ENCODE measurements around the gene CARD18.
"Not testable (repeated sequence)": the region's sequence is repeated elsewhere in the genome, so short reads cannot be mapped to it uniquely, and the experiment has no call there.

Gene CARD18

DNA sequence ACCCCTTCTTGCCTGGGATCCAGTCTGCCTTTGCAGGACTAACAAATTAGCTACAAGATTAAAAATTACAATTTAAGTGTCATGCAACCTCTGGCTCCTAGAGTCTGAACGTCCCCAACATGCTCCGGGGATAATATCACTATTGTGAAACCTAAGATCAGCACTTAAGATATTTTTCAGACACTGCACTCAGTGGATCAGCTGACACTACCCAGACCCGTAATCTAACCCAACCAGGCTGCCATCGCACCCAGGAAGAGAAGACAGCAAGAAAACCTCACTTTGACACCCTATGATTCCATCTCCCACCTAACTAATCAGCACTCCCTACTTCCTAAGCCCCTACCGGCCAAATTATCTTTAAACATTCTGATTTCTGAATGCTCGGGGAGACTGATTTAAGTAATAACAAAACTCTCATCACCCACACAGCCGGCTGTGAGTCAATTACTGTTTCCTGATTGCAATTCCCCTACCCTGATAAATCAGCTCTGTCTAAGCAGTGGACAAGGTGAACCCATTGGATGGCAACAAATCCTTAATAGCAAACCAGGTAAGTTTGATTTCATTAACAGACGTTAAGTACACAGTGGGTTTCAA lies 32.2 kb downstream of the CARD18 start:
- H3K9me3 ChIP-seq (ENCODE audit: control insufficient read depth, insufficient read depth, low read depth, low read length); POLR2A ChIA-PET; CTCF ChIA-PET; H3K4me1 ChIP-seq (ENCODE audit: control insufficient read depth, insufficient read depth, low read length); H3K4me3 ChIP-seq (ENCODE audit: low read depth, low read length); H3K36me3 ChIP-seq (ENCODE audit: control insufficient read depth in 2 of 2, insufficient read depth in 1 of 2, low read length in 2 of 2); H3K27ac ChIP-seq (ENCODE audit: extremely low read depth, low read depth, low read length): not testable (repeated sequence)

DNA sequence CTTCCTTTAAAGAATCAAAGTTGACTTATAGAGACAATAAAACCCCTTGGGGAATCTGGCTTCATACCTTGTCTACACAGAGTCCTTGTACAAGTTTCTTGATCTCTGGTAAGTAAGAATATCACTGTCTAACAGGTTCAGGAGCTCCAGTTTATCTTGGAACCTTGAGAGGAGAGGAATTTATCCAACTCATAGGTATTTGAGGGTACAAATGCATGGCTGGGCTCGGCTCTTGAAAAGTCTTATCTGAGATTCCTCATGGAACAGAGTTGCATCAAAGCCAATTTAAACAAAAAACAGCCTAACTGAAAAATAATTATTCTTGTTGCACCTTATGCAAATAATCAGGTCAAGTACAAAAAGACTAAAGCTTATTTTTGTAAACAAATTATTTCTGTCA lies 33.4 kb downstream of the CARD18 start:
- POLR2A ChIA-PET: no interaction called here
- Histone ChIP-seq H3K4me1 (ENCODE audit: control insufficient read depth, insufficient read depth, low read length) (no peaks in the 10 kb centered on the region), H3K9me3 (ENCODE audit: control insufficient read depth, insufficient read depth, low read depth, low read length) (no peaks in the 10 kb centered on the region), H3K4me3 (ENCODE audit: low read depth, low read length) (no peak overlapping the region), H3K27ac (ENCODE audit: extremely low read depth, low read depth, low read length) (no peak overlapping the region), H3K36me3 (ENCODE audit: control insufficient read depth in 2 of 2, insufficient read depth in 1 of 2, low read length in 2 of 2) (no peaks in the 10 kb centered on the region)
- CTCF ChIA-PET: no interaction called here
- TF ChIP-seq SETDB1 (IDR thresholded peaks at IDR 0.05; ENCODE audit: insufficient read length, low read length) (peak; percentile 12), ZNF623 (tag by site-specific recombination; IDR thresholded peaks at IDR 0.05) (no peak)

GRCh38 chr11:105104292-105104691 lies 35.3 kb downstream of the CARD18 start:
- ChIA-PET POLR2A (no interaction called here), CTCF (no interaction called here)
- no peak overlapping the region for H3K27ac ChIP-seq (ENCODE audit: extremely low read depth, low read depth, low read length)
- H3K9me3 ChIP-seq (ENCODE audit: control insufficient read depth, insufficient read depth, low read depth, low read length): no peaks in the 10 kb centered on the region
- TF ChIP-seq SCRT2 (tag by site-specific recombination; IDR thresholded peaks at IDR 0.05) (no peak), ZNF157 (tag by site-specific recombination; IDR thresholded peaks at IDR 0.05) (no peak), ZIC2 (tag by site-specific recombination; IDR thresholded peaks at IDR 0.05) (no peak), ZNF501 (tag by site-specific recombination; IDR thresholded peaks at IDR 0.05) (no peak), ZNF596 (tag by site-specific recombination; IDR thresholded peaks at IDR 0.05) (no peak), ZNF214 (tag by site-specific recombination; IDR thresholded peaks at IDR 0.05; ENCODE audit: borderline replicate concordance) (no peak), REPIN1 (tag by site-specific recombination; IDR thresholded peaks at IDR 0.05; ENCODE audit: low read depth) (no peak), ZNF518A (tag by site-specific recombination; conservative IDR thresholded peaks at IDR 0.05; ENCODE audit: low read depth) (no peak), ZNF366 (tag by site-specific recombination; conservative IDR thresholded peaks at IDR 0.05) (no peak)
- H3K36me3 ChIP-seq (ENCODE audit: control insufficient read depth in 2 of 2, insufficient read depth in 1 of 2, low read length in 2 of 2): no peaks in the 10 kb centered on the region
- H3K4me3 ChIP-seq (ENCODE audit: low read depth, low read length): no peak overlapping the region
- H3K4me1 ChIP-seq (ENCODE audit: control insufficient read depth, insufficient read depth, low read length): no peaks in the 10 kb centered on the region

- Histone ChIP-seq H3K9me3 (ENCODE audit: control insufficient read depth, insufficient read depth, low read depth, low read length) (no peaks in the 10 kb centered on the region), H3K4me1 (ENCODE audit: control insufficient read depth, insufficient read depth, low read length) (no peaks in the 10 kb centered on the region), H3K36me3 (ENCODE audit: control insufficient read depth in 2 of 2, insufficient read depth in 1 of 2, low read length in 2 of 2) (no peaks in the 10 kb centered on the region), H3K4me3 (ENCODE audit: low read depth, low read length) (no peak overlapping the region), H3K27ac (ENCODE audit: extremely low read depth, low read depth, low read length) (no peak overlapping the region)
- ChIA-PET CTCF (no interaction called here), POLR2A (no interaction called here)
- TF ChIP-seq ZSCAN16 (tag by site-specific recombination; IDR thresholded peaks at IDR 0.05) (no peak), SP3 (tag by site-specific recombination; IDR thresholded peaks at IDR 0.05) (no peak), TRIM28 (IDR thresholded peaks at IDR 0.05; ENCODE audit: borderline replicate concordance, low read length) (no peak), GFI1B (tag by site-specific recombination; IDR thresholded peaks at IDR 0.05) (no peak), ZSCAN30 (tag by site-specific recombination; IDR thresholded peaks at IDR 0.05) (no peak)
- TF ChIP-seq, protein P1, sequence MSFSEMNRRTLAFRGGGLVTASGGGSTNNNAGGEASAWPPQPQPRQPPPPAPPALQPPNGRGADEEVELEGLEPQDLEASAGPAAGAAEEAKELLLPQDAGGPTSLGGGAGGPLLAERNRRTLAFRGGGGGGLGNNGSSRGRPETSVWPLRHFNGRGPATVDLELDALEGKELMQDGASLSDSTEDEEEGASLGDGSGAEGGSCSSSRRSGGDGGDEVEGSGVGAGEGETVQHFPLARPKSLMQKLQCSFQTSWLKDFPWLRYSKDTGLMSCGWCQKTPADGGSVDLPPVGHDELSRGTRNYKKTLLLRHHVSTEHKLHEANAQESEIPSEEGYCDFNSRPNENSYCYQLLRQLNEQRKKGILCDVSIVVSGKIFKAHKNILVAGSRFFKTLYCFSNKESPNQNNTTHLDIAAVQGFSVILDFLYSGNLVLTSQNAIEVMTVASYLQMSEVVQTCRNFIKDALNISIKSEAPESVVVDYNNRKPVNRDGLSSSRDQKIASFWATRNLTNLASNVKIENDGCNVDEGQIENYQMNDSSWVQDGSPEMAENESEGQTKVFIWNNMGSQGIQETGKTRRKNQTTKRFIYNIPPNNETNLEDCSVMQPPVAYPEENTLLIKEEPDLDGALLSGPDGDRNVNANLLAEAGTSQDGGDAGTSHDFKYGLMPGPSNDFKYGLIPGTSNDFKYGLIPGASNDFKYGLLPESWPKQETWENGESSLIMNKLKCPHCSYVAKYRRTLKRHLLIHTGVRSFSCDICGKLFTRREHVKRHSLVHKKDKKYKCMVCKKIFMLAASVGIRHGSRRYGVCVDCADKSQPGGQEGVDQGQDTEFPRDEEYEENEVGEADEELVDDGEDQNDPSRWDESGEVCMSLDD (tag by site-specific recombination; IDR thresholded peaks at IDR 0.05): no peak
- TF ChIP-seq, protein P2, sequence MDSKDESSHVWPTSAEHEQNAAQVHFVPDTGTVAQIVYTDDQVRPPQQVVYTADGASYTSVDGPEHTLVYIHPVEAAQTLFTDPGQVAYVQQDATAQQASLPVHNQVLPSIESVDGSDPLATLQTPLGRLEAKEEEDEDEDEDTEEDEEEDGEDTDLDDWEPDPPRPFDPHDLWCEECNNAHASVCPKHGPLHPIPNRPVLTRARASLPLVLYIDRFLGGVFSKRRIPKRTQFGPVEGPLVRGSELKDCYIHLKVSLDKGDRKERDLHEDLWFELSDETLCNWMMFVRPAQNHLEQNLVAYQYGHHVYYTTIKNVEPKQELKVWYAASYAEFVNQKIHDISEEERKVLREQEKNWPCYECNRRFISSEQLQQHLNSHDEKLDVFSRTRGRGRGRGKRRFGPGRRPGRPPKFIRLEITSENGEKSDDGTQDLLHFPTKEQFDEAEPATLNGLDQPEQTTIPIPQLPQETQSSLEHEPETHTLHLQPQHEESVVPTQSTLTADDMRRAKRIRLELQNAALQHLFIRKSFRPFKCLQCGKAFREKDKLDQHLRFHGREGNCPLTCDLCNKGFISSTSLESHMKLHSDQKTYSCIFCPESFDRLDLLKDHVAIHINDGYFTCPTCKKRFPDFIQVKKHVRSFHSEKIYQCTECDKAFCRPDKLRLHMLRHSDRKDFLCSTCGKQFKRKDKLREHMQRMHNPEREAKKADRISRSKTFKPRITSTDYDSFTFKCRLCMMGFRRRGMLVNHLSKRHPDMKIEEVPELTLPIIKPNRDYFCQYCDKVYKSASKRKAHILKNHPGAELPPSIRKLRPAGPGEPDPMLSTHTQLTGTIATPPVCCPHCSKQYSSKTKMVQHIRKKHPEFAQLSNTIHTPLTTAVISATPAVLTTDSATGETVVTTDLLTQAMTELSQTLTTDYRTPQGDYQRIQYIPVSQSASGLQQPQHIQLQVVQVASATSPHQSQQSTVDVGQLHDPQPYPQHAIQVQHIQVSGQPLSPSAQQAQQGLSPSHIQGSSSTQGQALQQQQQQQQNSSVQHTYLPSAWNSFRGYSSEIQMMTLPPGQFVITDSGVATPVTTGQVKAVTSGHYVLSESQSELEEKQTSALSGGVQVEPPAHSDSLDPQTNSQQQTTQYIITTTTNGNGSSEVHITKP (tag by site-specific recombination; IDR thresholded peaks at IDR 0.05): no peak
These were observed 36.2 kb downstream of the CARD18 start for GRCh38 chr11:105103336-105103735.

Data from HEK293 (cell line).